Tibial artery (tissue), 4 donors: ENCODE measurements around the gene TMTC1.

ENCODE experiments used
- DNase-seq, 2 donors: peaks; one replicate each; pipeline ENCODE4 v3.0.0-alpha.2; 2019
- H3K27ac ChIP-seq, 2 donors: fragments of 200-600 bp; sonication (generic) in 1 of 2; 1 replicate in 1 of 2; 2 replicates in 1 of 2; pipeline ENCODE4 v1.5.1; 2018 to 2019; ENCODE audit warnings: mild to moderate bottlenecking in 1 of 2
- H3K27me3 ChIP-seq, 2 donors: fragments of 200-600 bp; sonication (generic) in 1 of 2; one replicate each; pipeline versions ENCODE4 v1.5.1 to v1.6.0; 2016 to 2019
- H3K36me3 ChIP-seq, 3 donors: fragments of 200-600 bp; sonication (generic) in 2 of 3; one replicate each; pipeline ENCODE4 v1.5.1; 2016 to 2019; ENCODE audit warnings: mild to moderate bottlenecking in 2 of 3
- H3K4me1 ChIP-seq, 4 donors: fragments of 200-600 bp; sonication (generic) in 2 of 4; 1 replicate in 3 of 4; 2 replicates in 1 of 4; pipeline ENCODE4 v1.5.1; 2016 to 2019
- H3K4me3 ChIP-seq, 2 donors: fragments of 200-600 bp; sonication (generic) in 1 of 2; 1 replicate in 1 of 2; 2 replicates in 1 of 2; pipeline ENCODE4 v1.5.1; 2018 to 2019; ENCODE audit warnings: mild to moderate bottlenecking in 2 of 2
- H3K9me3 ChIP-seq, 3 donors: fragments of 200-600 bp; sonication (generic) in 1 of 3; one replicate each; pipeline ENCODE4 v1.5.1; 2016 to 2019
- intact Hi-C: fragments of 100-400 bp; cut with DNase I; formaldehyde crosslinking; loops from one replicate; pipeline ENCODE4 v1.15.0; 2023; ENCODE audit warnings: low total_unique reads
- TF ChIP-seq, protein P1 (sequence below), 2 experiments: fragments of 200-600 bp in 1 of 2; fragments of 450-650 bp in 1 of 2; IDR thresholded peaks; one replicate each; pipeline ENCODE4 v1.5.1; 2017 to 2019; ENCODE audit warnings: antibody characterized with exemption in 2 of 2, mild to moderate bottlenecking in 1 of 2, moderate library complexity in 1 of 2

TMTC1 gene

DNA sequence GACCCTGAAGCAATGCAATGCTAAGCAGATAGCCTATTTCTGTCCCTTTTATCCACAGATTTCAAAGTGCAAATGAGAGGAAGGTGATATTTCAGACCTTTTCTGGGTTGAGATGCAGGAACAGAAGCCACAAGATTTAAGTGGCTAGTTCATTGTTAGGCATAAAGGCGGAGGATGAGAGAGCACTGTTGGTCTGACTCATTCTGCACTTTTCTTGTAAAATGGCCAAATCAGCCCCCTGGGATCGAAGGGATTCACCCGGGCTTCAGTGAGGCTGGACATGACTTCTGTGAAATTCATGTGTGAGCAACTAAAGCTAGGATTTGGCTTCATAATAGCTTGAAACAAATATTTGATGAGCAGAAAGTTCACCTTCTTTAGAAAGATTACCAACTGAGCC lies 184.4 kb downstream of the TMTC1 start:
- no peak for DNase-seq
- peaks cover 0 to 10% (median 0%) of the 10 kb centered on the region in 4 donors for H3K4me1 ChIP-seq
- H3K36me3 ChIP-seq: peaks cover 4 to 15% (median 13%) of the 10 kb centered on the region in 3 donors
- TF ChIP-seq, protein P1, sequence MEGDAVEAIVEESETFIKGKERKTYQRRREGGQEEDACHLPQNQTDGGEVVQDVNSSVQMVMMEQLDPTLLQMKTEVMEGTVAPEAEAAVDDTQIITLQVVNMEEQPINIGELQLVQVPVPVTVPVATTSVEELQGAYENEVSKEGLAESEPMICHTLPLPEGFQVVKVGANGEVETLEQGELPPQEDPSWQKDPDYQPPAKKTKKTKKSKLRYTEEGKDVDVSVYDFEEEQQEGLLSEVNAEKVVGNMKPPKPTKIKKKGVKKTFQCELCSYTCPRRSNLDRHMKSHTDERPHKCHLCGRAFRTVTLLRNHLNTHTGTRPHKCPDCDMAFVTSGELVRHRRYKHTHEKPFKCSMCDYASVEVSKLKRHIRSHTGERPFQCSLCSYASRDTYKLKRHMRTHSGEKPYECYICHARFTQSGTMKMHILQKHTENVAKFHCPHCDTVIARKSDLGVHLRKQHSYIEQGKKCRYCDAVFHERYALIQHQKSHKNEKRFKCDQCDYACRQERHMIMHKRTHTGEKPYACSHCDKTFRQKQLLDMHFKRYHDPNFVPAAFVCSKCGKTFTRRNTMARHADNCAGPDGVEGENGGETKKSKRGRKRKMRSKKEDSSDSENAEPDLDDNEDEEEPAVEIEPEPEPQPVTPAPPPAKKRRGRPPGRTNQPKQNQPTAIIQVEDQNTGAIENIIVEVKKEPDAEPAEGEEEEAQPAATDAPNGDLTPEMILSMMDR (IDR thresholded peaks at IDR 0.05): no peak
- intact Hi-C loops: no loop called here
- H3K27ac ChIP-seq: no peak overlapping the region
- no peaks in the 10 kb centered on the region for H3K27me3 ChIP-seq
- no peaks in the 10 kb centered on the region for H3K9me3 ChIP-seq
- no peak overlapping the region for H3K4me3 ChIP-seq

DNA sequence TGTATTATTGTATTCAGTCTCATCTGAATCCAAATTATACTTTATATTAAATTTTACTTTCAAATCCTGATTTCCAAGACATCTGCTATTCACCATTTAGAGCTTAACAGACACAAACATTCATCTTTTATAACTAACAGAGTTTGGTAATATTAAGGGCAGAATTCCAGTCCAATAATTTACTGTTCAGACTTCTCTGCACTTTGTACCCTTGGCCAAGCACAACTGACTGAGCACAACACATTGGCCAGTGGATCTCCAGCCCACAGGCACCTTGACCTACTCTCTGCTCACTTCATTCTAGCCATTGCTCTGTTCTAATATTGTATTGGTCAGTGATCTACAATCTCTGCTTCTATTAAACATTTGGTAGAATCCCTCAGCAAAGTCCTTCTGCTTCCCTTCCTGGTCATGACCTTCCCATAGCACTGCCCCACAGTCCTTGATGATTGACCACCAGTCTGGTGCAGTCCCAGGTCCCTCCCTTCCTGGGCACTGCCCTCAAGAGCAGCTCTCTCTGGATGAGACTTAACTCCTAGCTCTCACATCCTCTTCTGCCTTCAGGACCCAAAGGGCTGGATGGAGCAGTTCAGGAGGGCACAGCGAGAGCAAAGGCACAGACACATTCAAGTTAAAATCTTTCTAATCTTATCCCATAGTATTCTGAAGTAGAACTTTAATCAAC lies 188.5 kb downstream of the TMTC1 start:
- H3K4me1 ChIP-seq: peaks cover 0 to 17% (median 0%) of the 10 kb centered on the region in 4 donors
- no peaks in the 10 kb centered on the region for H3K27me3 ChIP-seq
- TF ChIP-seq, protein P1 (IDR thresholded peaks at IDR 0.05): no peak
- H3K9me3 ChIP-seq: no peaks in the 10 kb centered on the region
- H3K27ac ChIP-seq: no peak overlapping the region
- no peak for DNase-seq
- H3K36me3 ChIP-seq: peaks cover 0 to 8% (median 0%) of the 10 kb centered on the region in 3 donors
- intact Hi-C loops: no loop called here
- no peak overlapping the region for H3K4me3 ChIP-seq

DNA sequence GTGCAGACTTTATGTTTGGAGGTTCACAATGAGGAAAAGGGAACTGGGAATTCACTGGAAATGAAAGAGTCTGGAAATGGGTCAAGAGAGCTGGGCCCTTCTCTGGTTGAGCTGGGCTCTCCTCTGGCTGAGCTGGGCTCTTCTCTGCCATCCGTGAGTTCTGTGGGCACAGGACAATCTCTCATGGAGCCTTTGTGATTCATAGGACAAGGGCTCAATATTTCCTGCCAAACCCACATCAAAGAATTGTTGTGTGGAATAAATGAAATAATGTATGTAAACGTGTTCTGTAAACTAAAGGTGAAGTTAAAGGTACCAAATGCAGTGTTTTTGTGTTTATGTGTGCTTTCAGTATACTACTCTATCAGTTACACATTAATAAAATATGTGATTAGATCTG lies 190.7 kb downstream of the TMTC1 start:
- Histone ChIP-seq H3K27ac (no peak overlapping the region), H3K36me3 (peaks cover 0 to 8% (median 0%) of the 10 kb centered on the region in 3 donors), H3K9me3 (no peaks in the 10 kb centered on the region), H3K4me1 (peaks cover 0 to 14% (median 0%) of the 10 kb centered on the region in 4 donors), H3K4me3 (no peak overlapping the region), H3K27me3 (no peaks in the 10 kb centered on the region)
- DNase-seq: no peak
- intact Hi-C loops: no loop called here
- TF ChIP-seq, protein P1 (IDR thresholded peaks at IDR 0.05): no peak

DNA sequence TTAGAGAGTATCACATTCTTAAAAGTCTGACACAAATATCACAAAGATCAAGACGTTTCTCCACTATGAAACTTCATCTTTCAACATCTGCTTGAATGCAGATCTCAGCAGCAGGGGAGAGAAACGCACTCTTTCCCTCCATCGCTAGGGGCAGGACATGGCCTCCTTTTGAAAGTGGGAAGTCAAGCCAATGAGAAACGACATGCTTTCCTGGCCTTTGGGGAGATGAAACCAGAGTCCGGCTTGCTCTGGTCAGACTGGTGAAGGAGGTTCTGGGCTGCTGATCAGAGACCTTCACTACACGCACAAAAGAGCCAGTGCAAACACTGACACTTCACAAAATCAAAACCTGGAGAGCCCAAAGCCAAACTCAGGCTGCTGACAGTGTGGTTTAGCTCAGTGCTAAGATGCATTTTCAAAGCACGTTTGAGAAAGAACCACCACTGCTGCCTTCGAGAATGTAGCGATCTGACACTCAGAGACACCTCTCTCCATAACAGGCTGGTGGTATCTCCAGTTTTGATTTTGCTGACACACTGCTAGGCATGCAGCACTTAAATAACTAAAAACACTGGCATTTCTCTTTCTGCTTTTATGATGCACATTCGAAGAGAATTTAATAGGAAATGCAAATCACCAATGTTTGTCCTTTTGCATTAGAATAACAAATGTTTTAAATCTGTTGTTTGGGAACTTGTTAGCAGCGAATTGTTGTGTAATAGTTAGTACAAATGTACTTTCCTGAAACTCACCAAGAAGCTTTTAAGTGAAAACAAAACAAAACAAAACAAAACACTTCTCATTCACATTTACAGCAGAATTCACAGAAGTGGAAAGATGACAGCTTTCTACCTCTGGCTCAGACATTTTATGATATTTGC lies 192.4 kb downstream of the TMTC1 start:
- Histone ChIP-seq H3K4me3 (no peak overlapping the region), H3K36me3 (peaks cover 0 to 8% (median 0%) of the 10 kb centered on the region in 3 donors)

DNA sequence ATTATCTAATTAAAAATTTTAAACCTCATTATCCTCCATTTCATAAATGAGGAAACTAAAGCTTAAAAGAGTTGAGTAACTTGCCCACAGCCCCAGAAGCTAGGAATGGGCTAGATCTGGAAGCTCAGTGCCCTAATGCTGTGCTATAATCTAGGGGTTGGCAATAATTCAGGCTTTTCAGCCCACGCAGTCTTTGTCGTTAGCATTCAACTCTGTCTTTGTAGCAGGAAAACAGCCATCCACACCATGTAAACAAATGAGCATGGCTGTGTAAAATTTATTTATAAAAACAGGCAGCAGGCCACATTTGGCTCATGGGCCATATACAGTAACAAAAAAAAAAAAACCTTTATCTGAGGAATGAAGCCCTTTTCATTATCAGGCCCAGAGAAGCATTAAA lies 193.9 kb downstream of the TMTC1 start:
- intact Hi-C loops: no loop called here
- Histone ChIP-seq H3K9me3 (no peaks in the 10 kb centered on the region), H3K4me1 (peaks cover 0 to 14% (median 0%) of the 10 kb centered on the region in 4 donors), H3K36me3 (peaks cover 0 to 8% (median 0%) of the 10 kb centered on the region in 3 donors), H3K27me3 (no peaks in the 10 kb centered on the region), H3K4me3 (no peak overlapping the region), H3K27ac (no peak overlapping the region)
- no peak for DNase-seq
- TF ChIP-seq, protein P1 (IDR thresholded peaks at IDR 0.05): no peak

More for the DNA sequence above, 192.4 kb downstream of the TMTC1 start:
- H3K9me3 ChIP-seq: no peaks in the 10 kb centered on the region
- TF ChIP-seq, protein P1 (IDR thresholded peaks at IDR 0.05): peak; percentile 27 to 28
- peaks cover 0 to 14% (median 0%) of the 10 kb centered on the region in 4 donors for H3K4me1 ChIP-seq
- no peaks in the 10 kb centered on the region for H3K27me3 ChIP-seq
- H3K27ac ChIP-seq: no peak overlapping the region
- no peak for DNase-seq
- intact Hi-C loops: no loop called here
